Caco-2 (cell line): ENCODE measurements around the gene DLX1. TPM values are rescaled to one million over a fixed set of nuclear protein-coding genes. Genes with fewer than 3 reads are reported as not detected.

ENCODE experiments used
- BruUV-seq: library from RNA; stranded (reverse); fragments of 400-500 nt; replicated peaks from 2 replicates; lab custom pipeline; 2021; lab: Mats Ljungman, UMichigan
- CTCF ChIA-PET: fragments of 300-600 bp; sonication (Branson Sonifier 250); formaldehyde crosslinking; loops from one replicate; lab custom pipeline; 2022; ENCODE audit warnings: antibody characterized with exemption; lab: Charles Lee
- POLR2A ChIA-PET: fragments of 300-600 bp; sonication (Branson Sonifier 250); formaldehyde crosslinking; loops from one replicate; lab custom pipeline; 2022; ENCODE audit warnings: antibody characterized with exemption; lab: Charles Lee
- DNase-seq, 2 experiments: peaks; one replicate each; pipeline versions ENCODE4 v3.0.0 to v3.0.0-alpha.2; 2020 to 2022
- H3K27me3 ChIP-seq: replicated peaks from 2 replicates; pipeline ENCODE4 v1.6.0; 2011; ENCODE audit warnings: low read length; ENCODE audit not compliant: control insufficient read depth, insufficient read depth
- H3K36me3 ChIP-seq: 2 replicates; pipeline ENCODE4 v1.5.1; 2011; ENCODE audit warnings: low read length; ENCODE audit not compliant: control insufficient read depth, insufficient read depth
- H3K4me1 ChIP-seq: fragments of 250-450 bp; sonication (Bioruptor Pico); 2 replicates; pipeline ENCODE4 v1.5.1; 2020; ENCODE audit warnings: mild to moderate bottlenecking
- H3K4me3 ChIP-seq: 2 replicates; pipeline ENCODE4 v1.5.1; 2011; ENCODE audit warnings: low read depth, mild to moderate bottlenecking, control low read depth, low read length
- H3K9me3 ChIP-seq: fragments of 250-450 bp; sonication (Bioruptor Pico); 2 replicates; pipeline ENCODE4 v1.5.1; 2020; ENCODE audit warnings: mild to moderate bottlenecking, moderate library complexity
- H3K27ac Mint-ChIP-seq: one replicate; pipeline ENCODE4 v1.8.0; 2022; ENCODE audit warnings: mixed read lengths; ENCODE audit not compliant: unreplicated experiment
- H3K27me3 Mint-ChIP-seq: one replicate; pipeline ENCODE4 v1.8.0; 2022; ENCODE audit warnings: mixed read lengths; ENCODE audit not compliant: insufficient read depth, unreplicated experiment
- H3K36me3 Mint-ChIP-seq: one replicate; pipeline ENCODE4 v1.8.0; 2022; ENCODE audit warnings: mild to moderate bottlenecking, mixed read lengths; ENCODE audit not compliant: insufficient read depth, unreplicated experiment
- H3K4me1 Mint-ChIP-seq: one replicate; pipeline ENCODE4 v1.8.0; 2022; ENCODE audit warnings: low read depth, mixed read lengths; ENCODE audit not compliant: unreplicated experiment
- H3K4me3 Mint-ChIP-seq: one replicate; pipeline ENCODE4 v1.8.0; 2022; ENCODE audit warnings: mild to moderate bottlenecking, moderate library complexity, mixed read lengths; ENCODE audit not compliant: unreplicated experiment
- H3K9me3 Mint-ChIP-seq: one replicate; pipeline ENCODE4 v1.8.0; 2022; ENCODE audit warnings: mixed read lengths; ENCODE audit not compliant: unreplicated experiment
- intact Hi-C: fragments of 100-400 bp; cut with micrococcal nuclease; formaldehyde crosslinking; loops from one replicate; pipeline ENCODE4 v1.10.0; 2022; ENCODE audit not compliant: unreplicated experiment
- total RNA-seq: library from RNA; stranded (reverse); gene quantifications from 2 replicates; pipeline ENCODE4 v1.2.3, GENCODE V29; 2022
- TF ChIP-seq, protein P1 (sequence below), 2 experiments: fragments of 200-600 bp in 1 of 2; IDR thresholded peaks; 1 replicate in 1 of 2; 2 replicates in 1 of 2; pipeline versions ENCODE4 v1.5.1 to v1.8.0; 2011 to 2022; ENCODE audit warnings: antibody characterized with exemption in 1 of 2, control low read depth in 1 of 2, inconsistent platforms in 1 of 2, low read depth in 1 of 2, low read length in 1 of 2, mild to moderate bottlenecking in 1 of 2, moderate library complexity in 1 of 2; ENCODE audit not compliant: insufficient read depth in 1 of 2, severe bottlenecking in 1 of 2, unreplicated experiment in 1 of 2

The DLX1 gene
- total RNA-seq, 1 experiment from 2014 or later, result 1.2 TPM

DNA sequence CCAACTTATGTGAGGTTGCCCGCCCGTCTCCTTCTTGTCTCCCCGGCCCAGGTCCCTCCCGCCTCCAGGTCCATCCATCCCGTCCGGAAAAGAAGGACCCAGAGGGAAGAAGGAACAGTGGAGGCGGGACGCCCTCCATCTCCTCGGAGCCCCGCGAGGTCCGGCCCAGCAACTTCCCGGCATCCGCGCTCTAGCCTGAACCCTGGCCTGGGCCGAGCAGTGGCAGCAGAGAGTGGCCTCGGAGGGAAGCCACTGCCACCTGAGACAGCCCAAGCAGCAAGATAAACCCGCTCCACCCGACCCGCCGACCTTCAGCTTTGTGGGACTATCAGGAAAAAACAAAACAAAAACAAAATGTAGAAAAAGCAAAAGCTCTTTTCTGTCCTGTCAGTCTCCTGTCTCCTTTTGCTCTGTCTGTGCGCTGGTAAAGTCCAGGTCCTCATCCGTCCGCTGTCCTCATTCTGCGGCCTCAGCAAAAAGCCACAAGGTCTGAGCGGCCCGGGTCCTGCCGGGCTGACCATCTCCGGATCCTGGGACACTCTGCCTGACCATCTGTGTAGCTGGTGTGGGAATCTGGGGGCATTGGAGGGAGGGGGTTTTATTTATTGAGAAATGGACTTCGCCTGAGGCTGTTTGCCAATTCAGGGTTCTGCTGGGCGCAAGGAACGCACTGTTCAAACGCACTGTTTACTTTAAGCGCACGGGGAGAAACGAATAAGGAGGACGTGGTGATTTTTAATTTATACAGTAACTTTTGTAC is 3.1 kb downstream of the DLX1 start:
- Mint-ChIP-seq H3K27me3 (peaks cover 15% of the 10 kb centered on the region), H3K9me3 (no peaks in the 10 kb centered on the region), H3K36me3 (peaks cover 14% of the 10 kb centered on the region), H3K4me1 (no peaks in the 10 kb centered on the region), H3K4me3 (no peak overlapping the region), H3K27ac (no peak overlapping the region)
- intact Hi-C loops, result loop anchor here (10.0 kb wide), 1 partner anchor 84 kb away; no protein-coding TSS in a partner anchor
- no peaks in the 10 kb centered on the region for H3K36me3 ChIP-seq
- no peak overlapping the region for H3K4me3 ChIP-seq
- no TSS peak for BruUV-seq
- H3K4me1 ChIP-seq, result no peaks in the 10 kb centered on the region
- H3K27me3 ChIP-seq, result no peaks in the 10 kb centered on the region
- ChIA-PET CTCF (no interaction called here), POLR2A (no interaction called here)
- H3K9me3 ChIP-seq, result no peaks in the 10 kb centered on the region
- no peak for DNase-seq
- TF ChIP-seq, protein P1, sequence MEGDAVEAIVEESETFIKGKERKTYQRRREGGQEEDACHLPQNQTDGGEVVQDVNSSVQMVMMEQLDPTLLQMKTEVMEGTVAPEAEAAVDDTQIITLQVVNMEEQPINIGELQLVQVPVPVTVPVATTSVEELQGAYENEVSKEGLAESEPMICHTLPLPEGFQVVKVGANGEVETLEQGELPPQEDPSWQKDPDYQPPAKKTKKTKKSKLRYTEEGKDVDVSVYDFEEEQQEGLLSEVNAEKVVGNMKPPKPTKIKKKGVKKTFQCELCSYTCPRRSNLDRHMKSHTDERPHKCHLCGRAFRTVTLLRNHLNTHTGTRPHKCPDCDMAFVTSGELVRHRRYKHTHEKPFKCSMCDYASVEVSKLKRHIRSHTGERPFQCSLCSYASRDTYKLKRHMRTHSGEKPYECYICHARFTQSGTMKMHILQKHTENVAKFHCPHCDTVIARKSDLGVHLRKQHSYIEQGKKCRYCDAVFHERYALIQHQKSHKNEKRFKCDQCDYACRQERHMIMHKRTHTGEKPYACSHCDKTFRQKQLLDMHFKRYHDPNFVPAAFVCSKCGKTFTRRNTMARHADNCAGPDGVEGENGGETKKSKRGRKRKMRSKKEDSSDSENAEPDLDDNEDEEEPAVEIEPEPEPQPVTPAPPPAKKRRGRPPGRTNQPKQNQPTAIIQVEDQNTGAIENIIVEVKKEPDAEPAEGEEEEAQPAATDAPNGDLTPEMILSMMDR (IDR thresholded peaks at IDR 0.05; ENCODE audit: insufficient read depth in 1 of 2, low read depth in 1 of 2, low read length in 1 of 2, severe bottlenecking in 1 of 2, unreplicated experiment in 1 of 2), result no peak

DNA sequence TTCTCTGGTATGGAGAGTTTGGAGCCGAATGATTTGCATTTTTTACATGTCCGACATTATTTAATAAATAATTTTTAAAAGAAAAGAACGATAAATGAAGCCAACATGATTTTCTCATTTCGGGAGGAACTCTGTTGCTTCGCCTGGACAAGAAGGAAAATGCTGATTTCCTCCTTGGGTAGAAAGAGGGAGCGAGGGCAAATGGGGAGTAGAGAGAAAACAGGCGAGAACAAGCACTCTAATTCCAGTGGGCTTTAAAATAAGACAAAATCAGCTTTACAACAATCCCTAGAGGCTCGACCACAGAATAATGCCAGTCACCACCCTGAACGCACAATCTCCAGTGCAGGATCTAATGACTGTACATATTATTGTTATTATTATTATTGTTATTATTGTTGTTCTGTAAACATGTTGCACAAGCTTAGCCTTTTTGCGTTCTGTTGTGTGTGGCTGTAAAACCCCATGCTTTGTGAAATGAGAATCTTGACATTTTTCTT is 3.7 kb downstream of the DLX1 start:
- no peak for DNase-seq
- intact Hi-C loops, result loop anchor here (10.0 kb wide), 1 partner anchor 84 kb away; no protein-coding TSS in a partner anchor

DNA sequence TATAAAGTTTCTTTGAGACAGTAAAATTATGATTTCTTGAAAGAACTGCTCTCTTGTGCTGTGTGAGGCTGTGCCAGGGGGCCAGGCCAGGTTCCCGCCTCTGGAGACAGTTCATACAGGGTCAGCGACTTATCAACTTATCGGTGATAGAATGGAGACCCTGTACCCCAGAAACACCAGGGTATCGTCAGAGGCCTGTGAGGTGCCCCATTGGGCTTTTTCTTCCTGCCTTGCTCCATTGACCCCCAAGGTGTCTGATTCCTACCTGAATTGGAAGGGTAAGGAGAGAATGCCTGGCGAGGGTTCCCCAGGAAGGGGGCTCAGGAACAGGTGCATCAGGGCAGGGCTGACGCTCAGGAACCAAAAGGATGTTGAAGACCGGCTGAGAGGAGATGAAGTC is 4.3 kb downstream of the DLX1 start:
- no peak for DNase-seq
- intact Hi-C loops, result loop anchor here (10.0 kb wide), 1 partner anchor 85 kb away; no protein-coding TSS in a partner anchor
- no TSS peak for BruUV-seq
- H3K9me3 Mint-ChIP-seq, result no peaks in the 10 kb centered on the region
- ChIA-PET POLR2A (no interaction called here), CTCF (no interaction called here)
- Histone ChIP-seq H3K27me3 (no peaks in the 10 kb centered on the region), H3K36me3 (no peaks in the 10 kb centered on the region), H3K4me3 (no peak overlapping the region), H3K9me3 (no peaks in the 10 kb centered on the region), H3K4me1 (no peaks in the 10 kb centered on the region)
- peaks cover 13% of the 10 kb centered on the region for H3K36me3 Mint-ChIP-seq
- TF ChIP-seq, protein P1 (IDR thresholded peaks at IDR 0.05; ENCODE audit: insufficient read depth in 1 of 2, low read depth in 1 of 2, low read length in 1 of 2, severe bottlenecking in 1 of 2, unreplicated experiment in 1 of 2), result no peak
- H3K27ac Mint-ChIP-seq, result no peak overlapping the region
- H3K4me3 Mint-ChIP-seq, result no peak overlapping the region
- no peaks in the 10 kb centered on the region for H3K4me1 Mint-ChIP-seq
- peaks cover 12% of the 10 kb centered on the region for H3K27me3 Mint-ChIP-seq

More for the DNA sequence above, 3.7 kb downstream of the DLX1 start:
- TF ChIP-seq, protein P1 (IDR thresholded peaks at IDR 0.05; ENCODE audit: insufficient read depth in 1 of 2, low read depth in 1 of 2, low read length in 1 of 2, severe bottlenecking in 1 of 2, unreplicated experiment in 1 of 2), result no peak
- no peak overlapping the region for H3K27ac Mint-ChIP-seq
- H3K27me3 Mint-ChIP-seq, result peaks cover 13% of the 10 kb centered on the region
- H3K9me3 ChIP-seq, result no peaks in the 10 kb centered on the region
- POLR2A ChIA-PET, result no interaction called here
- CTCF ChIA-PET, result no interaction called here
- H3K36me3 ChIP-seq, result no peaks in the 10 kb centered on the region
- H3K4me1 ChIP-seq, result no peaks in the 10 kb centered on the region
- H3K4me3 Mint-ChIP-seq, result no peak overlapping the region
- no peaks in the 10 kb centered on the region for H3K4me1 Mint-ChIP-seq
- no TSS peak for BruUV-seq
- no peak overlapping the region for H3K4me3 ChIP-seq
- H3K36me3 Mint-ChIP-seq, result peaks cover 14% of the 10 kb centered on the region
- H3K27me3 ChIP-seq, result no peaks in the 10 kb centered on the region
- no peaks in the 10 kb centered on the region for H3K9me3 Mint-ChIP-seq
